GM18520 (cell line): ENCODE measurements around the gene UMODL1.

Source experiments
- ATAC-seq: cut with Tn5 transposase; IDR thresholded peaks from one replicate; pipeline ENCODE4 v1.9.1; 2021; ENCODE audit not compliant: unreplicated experiment

The UMODL1 gene

GRCh38 chr21:42071146-42071737, at the start of gene UMODL1:
Gene UMODL1 (plus strand): TSS chr21:42071317. CDS start chr21:42071317, 0 bp downstream.
- no peak for ATAC-seq

GRCh38 chr21:42021371-42022090, 49.6 kb upstream of the UMODL1 start:
- no peak for ATAC-seq

- ATAC-seq = no peak
Measured at GRCh38 chr21:42022091-42022430, 49.1 kb upstream of the UMODL1 start.

GRCh38 chr21:42022906-42023305, 48.2 kb upstream of the UMODL1 start:
- ATAC-seq = no peak

GRCh38 chr21:42025376-42026081, 45.6 kb upstream of the UMODL1 start:
- no peak for ATAC-seq

GRCh38 chr21:42026082-42026435, 45.1 kb upstream of the UMODL1 start:
- ATAC-seq = no peak

- no peak for ATAC-seq
Measured at GRCh38 chr21:42027085-42027821, 43.9 kb upstream of the UMODL1 start.

- ATAC-seq = no peak
Measured at GRCh38 chr21:42027822-42028765, 43.0 kb upstream of the UMODL1 start.

- no peak for ATAC-seq
Measured at GRCh38 chr21:42028766-42029425, 42.2 kb upstream of the UMODL1 start.

GRCh38 chr21:42030311-42030710, 40.8 kb upstream of the UMODL1 start:
- ATAC-seq = no peak

GRCh38 chr21:42031241-42031640, 39.9 kb upstream of the UMODL1 start:
- ATAC-seq = no peak

GRCh38 chr21:42031816-42032215, 39.3 kb upstream of the UMODL1 start:
- no peak for ATAC-seq

GRCh38 chr21:42032266-42032665, 38.9 kb upstream of the UMODL1 start:
- ATAC-seq = no peak

GRCh38 chr21:42032968-42033367, 38.1 kb upstream of the UMODL1 start:
- no peak for ATAC-seq

- no peak for ATAC-seq
Measured at GRCh38 chr21:42036313-42036712, 34.8 kb upstream of the UMODL1 start.

GRCh38 chr21:42037516-42037915, 33.6 kb upstream of the UMODL1 start:
- ATAC-seq = no peak

GRCh38 chr21:42037943-42038342, 33.2 kb upstream of the UMODL1 start:
- no peak for ATAC-seq

GRCh38 chr21:42038393-42038792, 32.7 kb upstream of the UMODL1 start:
- no peak for ATAC-seq

- ATAC-seq = no peak
Measured at GRCh38 chr21:42038826-42039425, 32.2 kb upstream of the UMODL1 start.

GRCh38 chr21:42039470-42039901, 31.6 kb upstream of the UMODL1 start:
- no peak for ATAC-seq
